ENCODE measurements around the gene MAST2. TPM values are rescaled to one million over a fixed set of nuclear protein-coding genes. Genes with fewer than 3 reads are reported as not detected.

MAST2 gene
- total RNA-seq, 1 experiment from 2014 or later: 36.2 TPM

GRCh38 chr1:45767035-45767434, 36.4 kb upstream of the MAST2 start:
- no peak for TF ChIP-seq CTCF (IDR thresholded peaks at IDR 0.05; ENCODE audit: unreplicated experiment)
- no TSS peak for BruUV-seq (replicated peaks)

GRCh38 chr1:45769261-45769932, 34.0 kb upstream of the MAST2 start:
- BruUV-seq (replicated peaks): no TSS peak
- Mint-ChIP-seq H3K4me1 (ENCODE audit: low read depth, unreplicated experiment) (no peaks in the 10 kb centered on the region), H3K27me3 (ENCODE audit: unreplicated experiment) (no peaks in the 10 kb centered on the region), H3K36me3 (ENCODE audit: insufficient read depth, unreplicated experiment) (no peaks in the 10 kb centered on the region), H3K4me3 (ENCODE audit: low read depth, unreplicated experiment) (no peak overlapping the region), H3K27ac (ENCODE audit: unreplicated experiment) (no peak overlapping the region), H3K9me3 (ENCODE audit: low read depth, unreplicated experiment) (no peaks in the 10 kb centered on the region)
- TF ChIP-seq CTCF (IDR thresholded peaks at IDR 0.05; ENCODE audit: unreplicated experiment): no peak
- CTCF ChIA-PET: no interaction called here
- DNase-seq: no peak
- intact Hi-C loops (cut with micrococcal nuclease; ENCODE audit: unreplicated experiment): no loop called here

More at GRCh38 chr1:45767035-45767434, 36.4 kb upstream of the MAST2 start:
- Mint-ChIP-seq H3K36me3 (ENCODE audit: insufficient read depth, unreplicated experiment) (no peaks in the 10 kb centered on the region), H3K27me3 (ENCODE audit: unreplicated experiment) (no peaks in the 10 kb centered on the region), H3K4me3 (ENCODE audit: low read depth, unreplicated experiment) (no peak overlapping the region), H3K9me3 (ENCODE audit: low read depth, unreplicated experiment) (no peaks in the 10 kb centered on the region), H3K27ac (ENCODE audit: unreplicated experiment) (no peak overlapping the region), H3K4me1 (ENCODE audit: low read depth, unreplicated experiment) (no peaks in the 10 kb centered on the region)
- intact Hi-C loops (cut with micrococcal nuclease; ENCODE audit: unreplicated experiment): no loop called here
- no peak for DNase-seq
- CTCF ChIA-PET: interaction anchor here (0.7 kb wide), 1 partner anchor 24 kb away, joined by 5 read pairs; no protein-coding TSS in a partner anchor

DNA sequence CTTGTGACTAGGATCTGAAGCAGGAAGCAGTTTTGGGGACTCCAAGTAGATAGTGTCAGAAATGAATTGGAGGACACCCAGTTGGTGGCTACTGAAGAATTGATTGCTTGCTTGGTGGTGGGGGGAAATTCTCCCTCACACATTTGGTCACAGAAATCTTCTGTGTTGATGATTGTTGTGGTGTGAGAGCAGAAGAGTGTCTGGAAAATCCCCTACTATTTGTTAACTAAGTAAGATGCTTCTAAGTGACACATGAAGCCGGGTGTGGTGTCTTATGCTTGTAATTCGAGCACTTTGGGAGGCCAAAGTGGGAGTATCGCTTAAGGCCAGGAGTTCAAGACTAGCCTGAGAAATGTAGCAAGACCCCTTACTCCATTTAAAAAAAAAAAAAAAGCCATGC, 30.4 kb upstream of the MAST2 start:
- intact Hi-C loops (cut with micrococcal nuclease; ENCODE audit: unreplicated experiment): no loop called here
- no peak for DNase-seq
- CTCF ChIA-PET: no interaction called here
- no peak for TF ChIP-seq CTCF (IDR thresholded peaks at IDR 0.05; ENCODE audit: unreplicated experiment)
- no peaks in the 10 kb centered on the region for H3K36me3 Mint-ChIP-seq (ENCODE audit: insufficient read depth, unreplicated experiment)
- H3K27ac Mint-ChIP-seq (ENCODE audit: unreplicated experiment): no peak overlapping the region
- no peaks in the 10 kb centered on the region for H3K27me3 Mint-ChIP-seq (ENCODE audit: unreplicated experiment)
- H3K9me3 Mint-ChIP-seq (ENCODE audit: low read depth, unreplicated experiment): no peaks in the 10 kb centered on the region
- no peak overlapping the region for H3K4me3 Mint-ChIP-seq (ENCODE audit: low read depth, unreplicated experiment)
- no peaks in the 10 kb centered on the region for H3K4me1 Mint-ChIP-seq (ENCODE audit: low read depth, unreplicated experiment)
- BruUV-seq (replicated peaks): no TSS peak

DNA sequence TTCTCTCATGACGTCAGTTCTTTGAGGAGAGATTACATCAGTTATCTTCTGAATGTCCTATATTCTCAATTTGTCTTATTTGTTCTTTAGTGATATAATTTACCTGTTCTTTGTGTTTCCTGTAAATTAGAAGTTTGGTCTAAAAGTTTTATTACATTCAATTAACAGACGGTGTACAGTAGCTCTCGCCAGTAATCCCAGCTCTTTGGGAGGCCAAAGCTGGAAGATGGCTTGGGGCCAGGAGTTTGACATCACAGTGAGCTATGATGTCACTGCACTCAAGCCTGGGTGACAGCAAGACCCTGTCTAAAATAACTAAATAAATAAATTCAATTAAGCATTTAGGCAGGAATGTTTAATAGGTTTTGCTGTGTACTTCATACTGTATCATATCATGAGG, 27.6 kb upstream of the MAST2 start:
- CTCF ChIA-PET: interaction anchor here (0.7 kb wide), 1 partner anchor 10 kb away, joined by 6 read pairs; no protein-coding TSS in a partner anchor

More for the DNA sequence above, 27.6 kb upstream of the MAST2 start:
- no peaks in the 10 kb centered on the region for H3K36me3 Mint-ChIP-seq (ENCODE audit: insufficient read depth, unreplicated experiment)
- peaks cover 5% of the 10 kb centered on the region for H3K27me3 Mint-ChIP-seq (ENCODE audit: unreplicated experiment)
- H3K9me3 Mint-ChIP-seq (ENCODE audit: low read depth, unreplicated experiment): no peaks in the 10 kb centered on the region
- DNase-seq: no peak
- no peaks in the 10 kb centered on the region for H3K4me1 Mint-ChIP-seq (ENCODE audit: low read depth, unreplicated experiment)
- BruUV-seq (replicated peaks): no TSS peak
- no peak overlapping the region for H3K27ac Mint-ChIP-seq (ENCODE audit: unreplicated experiment)
- no peak overlapping the region for H3K4me3 Mint-ChIP-seq (ENCODE audit: low read depth, unreplicated experiment)
- no peak for TF ChIP-seq CTCF (IDR thresholded peaks at IDR 0.05; ENCODE audit: unreplicated experiment)
- intact Hi-C loops (cut with micrococcal nuclease; ENCODE audit: unreplicated experiment): no loop called here

Measured in Calu3 (cell line).